Stimulated activated CD4-positive, alpha-beta T cell treated with anti-CD3 and anti-CD28 coated beads, Interleukin-1b, Interleukin-23, amount 100 ng/mL, for 1 hour (primary cell): ENCODE data around the gene CHMP4B.

Experiments
- DNase-seq, 2 donors: peaks; one replicate each; pipeline ENCODE4 v3.0.0-alpha.2; 2020; ENCODE audit warnings: low read depth in 2 of 2

CHMP4B gene

GRCh38 chr20:33839591-33839990 is 28.4 kb downstream of the CHMP4B start:
- DNase-seq, result no peak

- DNase-seq, result no peak
Measured at GRCh38 chr20:33840160-33840559, 29.0 kb downstream of the CHMP4B start.

GRCh38 chr20:33840759-33841435 is 29.7 kb downstream of the CHMP4B start:
- DNase-seq, result no peak

- DNase-seq, result no peak
Measured at GRCh38 chr20:33841436-33841799, 30.3 kb downstream of the CHMP4B start.

GRCh38 chr20:33842346-33842745 is 31.2 kb downstream of the CHMP4B start:
- DNase-seq, result no peak

- DNase-seq, result no peak
Measured at GRCh38 chr20:33843050-33843449, 31.9 kb downstream of the CHMP4B start.

- no peak for DNase-seq
Measured at GRCh38 chr20:33843854-33844253, 32.7 kb downstream of the CHMP4B start.

GRCh38 chr20:33846291-33846935 is 35.3 kb downstream of the CHMP4B start:
- DNase-seq, result no peak

- no peak for DNase-seq
Measured at GRCh38 chr20:33847006-33847405, 35.9 kb downstream of the CHMP4B start.

GRCh38 chr20:33848391-33848790 is 37.2 kb downstream of the CHMP4B start:
- no peak for DNase-seq

GRCh38 chr20:33850159-33850558 is 39.0 kb downstream of the CHMP4B start:
- no peak for DNase-seq

GRCh38 chr20:33851842-33852466 is 40.8 kb downstream of the CHMP4B start:
- DNase-seq, result no peak

- DNase-seq, result no peak
Measured at GRCh38 chr20:33852626-33853506, 41.7 kb downstream of the CHMP4B start.

GRCh38 chr20:33853507-33853813 is 42.3 kb downstream of the CHMP4B start:
- DNase-seq, result no peak

GRCh38 chr20:33857722-33858563 is 46.8 kb downstream of the CHMP4B start:
- DNase-seq, result no peak

- no peak for DNase-seq
Measured at GRCh38 chr20:33858666-33859065, 47.5 kb downstream of the CHMP4B start.

GRCh38 chr20:33859157-33859695 is 48.1 kb downstream of the CHMP4B start:
- no peak for DNase-seq

- DNase-seq, result no peak
Measured at GRCh38 chr20:33859751-33860150, 48.6 kb downstream of the CHMP4B start.

- no peak for DNase-seq
Measured at GRCh38 chr20:33861458-33861857, 50.3 kb downstream of the CHMP4B start.

GRCh38 chr20:33862709-33863403 is 51.7 kb downstream of the CHMP4B start:
- DNase-seq, result no peak
